ENCODE results near the gene RENBP. TPM values are rescaled to one million over a fixed set of nuclear protein-coding genes. Genes with fewer than 3 reads are reported as not detected.

The RENBP gene
- total RNA-seq, 1 donor from 2014 or later: 11.1 TPM

- intact Hi-C loops (cut with DNase I): no loop called here
- DNase-seq (peak; percentile 66), ATAC-seq (ENCODE audit: poor library complexity) (peak; percentile 1)
Measured at GRCh38 chrX:153926858-153927671, 17.4 kb downstream of the RENBP start.

GRCh38 chrX:153926552-153926857 is 17.9 kb downstream of the RENBP start:
- intact Hi-C loops (cut with DNase I): no loop called here
- ATAC-seq (ENCODE audit: poor library complexity): no peak
- DNase-seq: no peak

GRCh38 chrX:153925739-153926551 is 18.5 kb downstream of the RENBP start, which contains the start of gene ARHGAP4:
Gene ARHGAP4 (minus strand): TSS chrX:153926264. CDS start chrX:153926202, 62 bp downstream.
- ATAC-seq (ENCODE audit: poor library complexity): no peak
- intact Hi-C loops (cut with DNase I): no loop called here
- no peak for DNase-seq

GRCh38 chrX:153925387-153925738 is 19.1 kb downstream of the RENBP start:
- intact Hi-C loops (cut with DNase I): no loop called here
- ATAC-seq (ENCODE audit: poor library complexity) (no peak), DNase-seq (no peak)

GRCh38 chrX:153924149-153924861 is 20.1 kb downstream of the RENBP start:
- DNase-seq: no peak
- peak; percentile 6 for ATAC-seq (ENCODE audit: poor library complexity)
- intact Hi-C loops (cut with DNase I): no loop called here

GRCh38 chrX:153922932-153923857 is 21.2 kb downstream of the RENBP start:
- ATAC-seq (ENCODE audit: poor library complexity) (peak; percentile 64), DNase-seq (peak; percentile 90)
- intact Hi-C loops (cut with DNase I): no loop called here

GRCh38 chrX:153921511-153922446 is 22.7 kb downstream of the RENBP start:
- no peak for DNase-seq
- ATAC-seq (ENCODE audit: poor library complexity): no peak
- intact Hi-C loops (cut with DNase I): no loop called here

GRCh38 chrX:153921070-153921469 is 23.4 kb downstream of the RENBP start:
- intact Hi-C loops (cut with DNase I): no loop called here
- DNase-seq: no peak

GRCh38 chrX:153920546-153920945 is 23.9 kb downstream of the RENBP start:
- intact Hi-C loops (cut with DNase I): no loop called here
- ATAC-seq (ENCODE audit: poor library complexity) (no peak), DNase-seq (no peak)

More at GRCh38 chrX:153921070-153921469, 23.4 kb downstream of the RENBP start:
- ATAC-seq (ENCODE audit: poor library complexity): no peak

GRCh38 chrX:153919281-153919680 is 25.2 kb downstream of the RENBP start:
- ATAC-seq (ENCODE audit: poor library complexity) (no peak), DNase-seq (no peak)
- intact Hi-C loops (cut with DNase I): no loop called here

GRCh38 chrX:153917869-153918268 is 26.6 kb downstream of the RENBP start:
- DNase-seq (no peak), ATAC-seq (ENCODE audit: poor library complexity) (no peak)
- intact Hi-C loops (cut with DNase I): no loop called here

- ATAC-seq (ENCODE audit: poor library complexity) (no peak), DNase-seq (no peak)
- intact Hi-C loops (cut with DNase I): no loop called here
Measured at GRCh38 chrX:153913701-153914100, 30.7 kb downstream of the RENBP start.

- ATAC-seq (ENCODE audit: poor library complexity) (no peak), DNase-seq (no peak)
- intact Hi-C loops (cut with DNase I): no loop called here
Measured at GRCh38 chrX:153913211-153913610, 31.2 kb downstream of the RENBP start.

- ATAC-seq (ENCODE audit: poor library complexity) (no peak), DNase-seq (no peak)
- intact Hi-C loops (cut with DNase I): no loop called here
Measured at GRCh38 chrX:153911798-153912197, 32.6 kb downstream of the RENBP start.

- ATAC-seq (ENCODE audit: poor library complexity) (no peak), DNase-seq (no peak)
- intact Hi-C loops (cut with DNase I): no loop called here
Measured at GRCh38 chrX:153910446-153910845, 34.0 kb downstream of the RENBP start.

- no peak for ATAC-seq (ENCODE audit: poor library complexity)
- intact Hi-C loops (cut with DNase I): no loop called here
Measured at GRCh38 chrX:153909980-153910360, 34.5 kb downstream of the RENBP start.

More at GRCh38 chrX:153909980-153910360, 34.5 kb downstream of the RENBP start:
- DNase-seq: no peak
